ENCODE results near the gene UGT1A4.
"Not testable (repeated sequence)": the region's sequence is repeated elsewhere in the genome, so short reads cannot be mapped to it uniquely, and the experiment has no call there.

- not testable (repeated sequence) for TF ChIP-seq CTCF, POLR2A (IDR thresholded peaks at IDR 0.05)
Observed at GRCh38 chr2:233751212-233752009, 32.9 kb downstream of the UGT1A4 start.

Data from Peyer's patch (tissue), 4 donors.